GM21390 (cell line): ENCODE results near the gene SMCO2.

Experiments
- ATAC-seq: cut with Tn5 transposase; IDR thresholded peaks from one replicate; pipeline ENCODE4 v1.9.1; 2021; ENCODE audit not compliant: unreplicated experiment

Gene SMCO2

DNA sequence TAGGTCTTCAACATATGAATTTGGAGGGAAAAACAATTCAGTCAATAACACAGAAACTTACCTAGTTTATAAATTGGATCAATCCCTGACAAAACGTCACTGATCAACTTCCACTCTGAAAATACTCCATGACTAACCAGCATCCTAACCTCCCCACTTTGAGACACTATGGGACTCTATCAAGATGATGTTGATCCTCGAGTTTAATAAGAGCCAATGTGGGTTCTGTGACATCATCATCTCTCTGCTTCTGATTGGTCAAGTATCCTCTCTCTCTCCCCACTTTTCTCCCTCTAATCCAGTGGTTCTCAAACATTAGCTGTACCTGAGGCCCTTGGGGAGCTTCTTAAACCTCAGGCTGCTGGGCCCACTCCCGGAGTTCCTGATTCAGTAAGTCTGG, at the start of gene SMCO2:
TSS of gene SMCO2 (plus strand) at position 301 of the 400 bp plus-strand sequence. CDS start 23,896 bp downstream, outside the sequence.
- no peak for ATAC-seq

DNA sequence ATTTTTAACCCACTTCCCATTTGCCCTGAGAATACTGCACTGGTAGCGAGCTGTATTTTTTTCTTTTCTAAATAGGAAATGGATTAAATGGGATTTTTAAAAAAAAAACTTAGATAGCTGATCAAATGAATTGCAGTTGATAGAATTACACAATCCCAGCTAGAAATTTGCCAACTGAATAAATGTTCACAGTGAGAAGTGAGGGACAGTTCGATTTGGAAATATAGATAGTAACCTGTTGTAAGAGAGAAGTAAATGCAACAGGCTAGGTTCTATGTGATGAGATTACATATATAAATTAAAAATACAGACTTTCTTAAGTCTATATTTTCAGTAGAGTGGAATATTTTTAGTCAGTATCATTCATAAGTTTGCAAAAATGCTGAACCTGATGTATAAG, 48.1 kb upstream of the SMCO2 start:
- no peak for ATAC-seq

DNA sequence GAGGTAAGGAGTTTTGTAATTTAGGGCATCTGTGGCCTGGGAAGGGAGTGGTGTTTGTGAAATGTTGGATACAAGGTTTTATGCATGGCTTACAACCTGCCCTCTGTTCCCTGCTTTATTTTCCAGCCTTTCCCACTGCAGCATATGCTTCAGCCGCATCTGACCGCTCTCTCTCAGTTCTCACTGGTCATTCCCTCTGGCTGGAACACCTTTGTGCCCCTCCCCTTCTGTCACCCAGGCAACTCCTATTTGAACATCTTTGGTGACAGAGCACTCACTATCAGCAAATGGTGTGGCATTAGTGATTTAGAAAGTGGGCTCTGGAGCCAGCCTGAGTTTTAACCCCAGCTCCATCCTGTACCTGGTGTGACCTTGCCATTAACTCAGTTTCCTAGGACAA, 47.5 kb upstream of the SMCO2 start:
- no peak for ATAC-seq

DNA sequence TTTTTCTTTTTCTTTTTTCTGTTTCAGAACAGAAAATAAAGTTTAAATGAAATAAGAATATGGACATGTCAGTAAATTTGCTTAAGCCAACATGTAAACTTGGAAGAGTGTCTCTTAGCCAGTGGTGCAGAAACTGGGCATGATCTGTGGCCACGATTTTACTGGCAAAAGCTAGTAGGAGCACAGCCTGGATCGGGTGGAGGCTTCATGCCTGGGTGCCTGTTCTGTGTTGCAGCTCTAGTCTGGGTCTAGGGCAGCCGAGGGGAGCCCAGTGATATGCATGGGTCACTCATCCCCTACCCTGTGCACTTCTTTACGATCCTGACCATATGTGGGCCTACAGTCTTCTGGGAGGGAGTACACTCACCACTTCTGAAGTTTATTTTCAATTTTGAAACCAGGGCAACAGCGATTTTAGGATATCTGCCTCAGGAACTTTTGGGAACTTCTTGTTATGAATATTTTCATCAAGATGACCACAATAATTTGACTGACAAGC, 45.6 kb upstream of the SMCO2 start:
- ATAC-seq = no peak

DNA sequence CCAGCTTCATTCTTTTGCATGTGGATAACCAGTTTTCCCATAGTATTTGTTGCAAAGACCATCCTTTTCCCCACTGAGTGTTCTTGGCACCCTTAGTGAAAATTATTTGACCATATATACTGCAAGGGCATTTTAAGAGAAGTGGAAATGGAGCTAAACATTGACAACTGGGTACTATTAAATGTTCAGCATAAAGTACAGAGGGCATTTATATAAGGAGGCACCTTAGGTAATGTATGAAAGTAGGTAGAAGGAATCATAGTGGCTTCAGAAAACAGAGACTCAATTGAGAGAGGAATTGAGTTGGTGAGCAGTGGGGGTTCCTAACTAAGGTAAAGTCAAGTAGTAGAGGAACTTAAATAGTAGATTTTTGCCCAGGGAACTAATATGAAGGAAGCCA, 34.5 kb upstream of the SMCO2 start:
- ATAC-seq = no peak

DNA sequence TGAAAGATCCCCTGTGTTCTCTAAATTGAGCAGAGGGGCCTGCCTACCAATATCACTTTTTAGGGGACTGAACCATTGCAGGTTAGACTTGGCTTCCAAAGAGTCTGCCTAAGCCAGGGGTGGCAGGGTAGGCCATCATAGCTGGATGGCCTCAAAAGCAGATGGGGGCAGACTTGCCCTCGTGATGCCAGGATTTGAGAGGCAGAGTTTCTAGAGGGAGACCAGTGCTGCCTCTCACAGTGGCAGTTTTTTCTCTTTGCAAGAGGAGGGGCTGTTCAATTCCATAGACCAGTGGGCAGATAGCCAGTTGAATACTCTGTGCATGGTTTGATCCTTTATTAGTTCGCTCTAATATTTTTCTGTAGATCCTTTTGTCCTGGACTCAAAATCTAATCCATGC, 23.8 kb upstream of the SMCO2 start:
- ATAC-seq = no peak

DNA sequence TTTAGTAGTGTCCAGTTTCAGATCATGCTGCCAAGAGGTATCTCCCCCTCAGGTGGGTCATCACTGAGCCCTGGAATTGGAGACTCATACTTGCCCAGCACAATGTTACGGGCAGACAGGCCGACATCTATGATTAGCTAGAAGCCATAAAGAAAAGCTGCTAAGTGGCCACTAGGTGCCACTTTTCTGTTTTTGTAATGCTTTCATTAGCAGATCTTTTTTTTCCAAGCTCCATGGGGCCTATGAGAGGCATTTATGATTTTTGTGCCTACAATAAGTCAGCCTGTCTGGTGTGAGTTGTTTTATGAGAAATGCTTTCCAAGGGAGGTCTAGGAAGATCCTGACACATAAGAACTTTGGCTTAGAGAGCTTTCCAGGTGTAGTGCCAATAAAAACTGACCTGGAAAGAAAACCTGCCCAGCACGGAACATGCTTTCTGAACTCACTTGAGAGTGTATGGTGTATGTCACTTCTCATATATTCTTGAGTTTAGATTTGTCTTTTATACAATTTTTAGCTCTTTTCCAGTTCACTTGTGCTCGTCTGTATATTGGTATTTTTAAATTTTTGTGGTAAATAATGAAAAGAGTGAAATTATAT, 21.8 kb upstream of the SMCO2 start:
- no peak for ATAC-seq

DNA sequence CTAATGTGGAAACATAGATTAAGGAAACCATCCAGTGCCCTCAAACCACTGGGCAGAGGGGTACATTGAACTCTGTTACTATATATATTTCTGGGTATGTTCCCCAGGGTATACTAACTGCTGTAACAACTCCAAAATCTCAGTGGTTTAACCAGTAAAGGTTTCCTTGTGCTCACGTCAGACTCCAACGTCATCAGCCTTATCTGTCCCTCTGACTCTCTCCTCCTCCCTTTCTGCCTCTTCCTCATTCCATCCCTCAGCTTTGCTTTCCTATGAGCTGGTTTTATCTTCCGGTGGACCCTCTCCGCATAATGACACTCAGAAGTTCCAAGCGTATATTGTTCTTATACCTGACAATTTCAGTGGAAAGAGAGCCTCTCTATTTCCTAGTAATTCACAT, 21.2 kb upstream of the SMCO2 start:
- no peak for ATAC-seq

DNA sequence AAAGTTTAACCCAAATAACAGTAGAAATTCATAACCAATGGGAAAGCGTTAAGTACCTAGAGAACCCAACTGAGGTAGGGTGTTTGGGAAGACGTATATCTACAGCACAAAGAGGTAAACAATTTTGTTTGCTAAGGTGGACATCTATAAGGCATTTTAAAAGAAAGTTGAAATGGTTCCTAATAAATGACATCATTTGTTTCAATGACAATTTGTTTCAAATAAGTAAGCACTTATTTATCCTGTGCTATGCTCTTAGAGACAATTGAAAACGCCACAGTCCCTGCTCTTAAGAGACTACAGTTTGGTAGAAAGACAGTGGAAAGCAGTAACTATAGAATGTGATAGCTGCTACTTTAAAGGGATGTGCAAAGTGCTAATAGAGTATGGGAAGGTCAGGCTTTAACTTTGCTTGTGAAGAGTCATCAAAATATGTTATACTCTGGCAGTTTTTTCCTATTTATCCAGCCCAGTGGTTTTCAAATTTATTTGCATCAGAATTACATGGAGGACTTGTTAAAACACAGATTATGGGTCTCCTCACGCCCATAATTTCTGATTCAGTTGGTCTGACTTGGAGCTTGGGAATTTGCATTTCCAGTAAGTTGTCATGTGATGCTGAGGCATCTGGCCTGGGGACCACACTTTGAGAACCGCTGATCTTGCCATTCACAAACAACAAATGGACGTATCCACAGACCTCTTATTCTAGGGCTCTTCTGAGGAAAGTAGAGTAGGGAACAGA, 19.6 kb upstream of the SMCO2 start:
- no peak for ATAC-seq

DNA sequence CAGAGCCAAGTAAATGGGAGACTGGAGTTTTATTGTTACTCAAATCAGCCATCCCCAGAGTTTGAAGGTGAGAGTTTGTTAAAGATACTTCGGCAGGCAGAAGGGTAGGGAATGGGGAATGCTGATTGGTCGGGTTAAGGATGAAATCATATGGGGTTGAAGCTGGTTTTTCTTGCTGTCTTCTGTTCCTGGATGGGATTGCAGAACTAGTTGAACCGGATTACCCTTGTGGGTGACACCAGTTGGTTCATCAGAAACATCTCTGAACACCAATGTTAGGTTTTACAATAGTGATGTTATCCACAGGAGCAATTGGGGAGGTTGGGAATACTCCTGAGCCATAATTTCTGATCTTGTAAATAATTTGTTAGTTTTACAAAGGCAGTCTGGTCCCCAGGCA, 18.7 kb upstream of the SMCO2 start:
- no peak for ATAC-seq

DNA sequence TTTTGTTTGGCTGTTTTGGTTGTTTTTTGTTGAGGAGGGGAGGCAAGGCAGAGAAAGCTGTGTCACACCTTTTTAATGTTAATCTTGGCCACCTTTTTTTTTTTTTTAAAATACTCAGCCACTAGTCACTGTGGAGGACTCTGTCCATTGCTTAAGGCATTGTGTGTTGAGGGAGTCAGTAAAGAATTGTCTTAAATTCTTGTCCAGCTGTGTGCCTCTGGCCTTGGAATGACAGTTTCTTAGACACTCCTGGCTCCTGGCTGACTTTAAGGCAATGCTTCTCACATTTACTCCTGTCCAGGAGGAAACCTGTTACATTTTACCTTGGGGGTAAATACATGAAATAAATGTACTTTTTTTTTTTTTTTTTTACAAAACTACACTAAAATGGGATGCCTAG, 18.1 kb upstream of the SMCO2 start:
- ATAC-seq = no peak

DNA sequence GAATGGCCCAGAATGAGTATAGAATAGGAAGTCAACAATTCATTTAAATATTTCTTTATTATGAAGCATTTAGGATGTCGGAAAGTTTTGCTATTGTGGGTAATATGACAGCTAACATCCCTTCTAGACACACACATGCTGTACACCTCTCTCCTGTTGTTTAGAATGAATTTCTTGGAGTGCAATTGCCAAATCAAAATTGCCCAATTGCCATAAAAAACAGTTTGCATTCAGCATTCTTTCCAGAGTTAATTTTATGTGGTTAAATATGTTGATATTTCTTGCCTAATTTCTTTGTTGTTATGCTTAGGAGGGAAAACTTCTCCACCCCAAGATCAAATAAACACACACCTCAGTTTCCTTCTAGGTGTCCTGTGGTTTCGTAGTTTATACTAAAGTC, 16.9 kb upstream of the SMCO2 start:
- no peak for ATAC-seq

DNA sequence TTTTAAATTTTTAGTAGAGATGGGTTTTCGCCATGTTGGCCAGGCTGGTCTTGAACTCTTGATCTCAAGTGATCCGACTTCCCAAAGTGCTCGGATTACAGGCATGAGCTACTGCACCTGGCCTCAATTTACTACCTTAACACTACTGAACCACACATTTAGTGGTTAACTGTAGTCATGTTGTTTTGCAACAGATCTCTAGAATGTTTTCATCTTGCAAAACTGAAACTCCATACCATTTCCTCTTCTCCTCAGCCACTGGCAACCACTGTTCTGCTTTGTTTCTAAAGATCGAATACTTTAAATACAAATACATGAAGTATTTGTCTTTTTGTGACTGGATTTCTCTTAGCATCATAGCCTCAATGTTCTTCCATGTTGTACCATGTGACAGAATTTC, 15.4 kb upstream of the SMCO2 start:
- ATAC-seq = no peak

DNA sequence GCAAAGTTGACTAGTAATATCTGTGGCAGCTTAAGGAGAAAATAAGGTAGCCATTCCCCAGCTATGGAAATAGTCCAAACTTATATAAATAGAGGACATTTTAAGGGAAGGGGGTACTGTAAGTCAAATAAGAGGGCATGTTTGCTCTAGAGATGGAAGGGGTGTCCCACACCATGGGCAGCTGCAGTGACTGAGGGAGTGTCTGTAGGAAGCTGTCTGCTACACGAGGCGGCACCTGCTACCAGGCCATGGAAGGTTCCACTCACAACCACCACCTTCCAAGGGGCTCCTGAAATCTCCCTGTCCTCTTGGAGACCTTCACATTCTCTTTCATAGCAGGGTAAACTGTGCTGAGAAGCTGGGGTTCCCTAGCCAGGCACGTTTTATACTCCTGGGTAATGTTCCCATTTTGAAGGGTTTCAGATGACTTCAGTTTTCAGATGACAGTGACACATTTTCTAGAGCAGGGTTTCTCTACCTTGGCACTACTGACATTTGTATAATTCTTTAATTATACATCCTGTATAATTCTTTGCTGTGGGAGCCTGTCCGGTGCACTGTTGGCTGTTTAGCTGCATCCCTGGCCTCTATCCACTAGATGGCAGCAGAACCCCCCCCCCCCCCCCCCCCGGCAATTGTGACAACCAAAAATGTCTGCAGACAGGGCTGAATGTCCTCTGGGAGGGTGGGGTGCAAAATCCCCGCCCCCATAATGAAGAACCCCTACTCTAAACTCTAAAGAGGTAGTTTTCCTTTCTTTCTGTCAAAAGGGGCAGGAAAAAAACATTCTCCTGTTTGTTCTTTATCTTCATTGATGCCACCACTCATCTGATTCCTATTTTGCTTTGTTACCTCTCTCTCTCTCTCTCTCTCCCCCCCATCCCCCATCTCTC, 11.6 kb upstream of the SMCO2 start:
- no peak for ATAC-seq

DNA sequence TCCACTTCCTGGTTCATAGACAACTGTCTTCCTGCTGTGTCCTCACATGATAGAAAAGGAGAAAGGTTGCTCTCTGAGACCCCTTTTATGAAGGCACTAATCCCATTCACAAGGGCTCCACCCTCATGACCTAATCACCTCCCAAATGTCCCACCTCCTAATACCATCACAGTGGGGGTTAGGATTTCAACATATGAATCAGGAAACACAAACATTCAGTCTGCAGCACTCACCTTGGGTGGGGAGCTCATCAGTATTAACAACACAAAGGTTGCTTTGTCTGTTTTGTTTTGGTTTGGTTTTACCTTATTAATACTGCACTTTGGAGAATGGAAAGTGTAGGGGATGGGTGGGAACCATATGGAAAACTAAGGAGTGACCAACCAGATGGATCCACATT, 10.5 kb upstream of the SMCO2 start:
- ATAC-seq = no peak

DNA sequence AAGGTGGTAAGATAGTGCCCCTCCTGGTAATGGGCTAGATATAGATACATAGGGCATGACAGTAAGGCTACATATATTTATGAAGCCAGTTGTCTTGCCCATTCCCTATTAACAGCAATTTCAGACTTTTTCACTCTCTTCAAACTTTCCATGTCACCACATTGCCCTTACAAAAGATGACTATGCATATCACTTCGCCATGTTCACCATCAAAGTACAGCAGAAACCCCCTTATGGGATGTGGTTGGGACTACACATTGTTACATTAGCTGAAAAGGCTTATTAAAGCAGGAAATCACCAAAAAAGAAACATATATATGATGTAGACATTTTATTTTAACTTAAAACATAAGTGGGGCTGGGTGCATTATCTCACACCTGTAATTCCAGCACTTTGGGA, 9.8 kb upstream of the SMCO2 start:
- ATAC-seq = no peak

DNA sequence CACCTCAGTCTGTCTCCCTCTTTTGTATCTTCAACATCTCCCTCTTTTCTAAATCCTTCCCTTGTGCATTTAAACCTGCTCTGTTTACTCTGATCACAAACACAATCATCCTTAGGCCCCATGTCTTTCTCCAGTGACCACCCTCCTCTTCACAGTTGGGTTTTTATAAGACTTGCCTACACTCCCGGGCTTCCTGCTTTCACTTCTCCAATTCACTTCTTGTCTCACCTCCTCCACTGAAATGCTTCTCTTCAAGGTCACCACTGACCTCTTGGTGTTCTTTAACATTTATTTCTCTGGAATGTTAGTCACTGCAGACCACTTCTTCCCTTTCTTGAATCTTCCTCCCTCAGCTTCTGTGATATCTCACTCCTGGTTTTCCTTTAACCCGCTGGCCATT, 8.7 kb upstream of the SMCO2 start:
- ATAC-seq = no peak

DNA sequence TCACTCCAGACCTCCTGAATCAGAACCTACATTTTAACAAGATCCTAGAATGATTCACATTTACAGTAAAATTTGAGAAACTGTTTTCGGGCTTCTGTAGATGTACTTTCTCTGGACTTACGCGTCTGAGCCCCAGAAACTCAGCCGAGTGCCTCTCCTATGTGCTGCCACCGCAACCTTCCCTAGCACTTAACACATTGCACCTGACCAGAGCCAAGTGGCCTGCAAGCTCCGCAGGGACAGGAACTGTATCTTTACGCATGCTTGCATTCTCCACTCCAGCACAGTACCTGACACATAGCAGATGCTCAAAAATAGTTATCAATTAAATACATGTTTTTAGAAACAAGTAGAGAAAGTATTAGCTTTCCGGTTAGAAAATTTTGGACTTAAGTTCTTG, 1.2 kb downstream of the SMCO2 start:
- ATAC-seq = no peak

DNA sequence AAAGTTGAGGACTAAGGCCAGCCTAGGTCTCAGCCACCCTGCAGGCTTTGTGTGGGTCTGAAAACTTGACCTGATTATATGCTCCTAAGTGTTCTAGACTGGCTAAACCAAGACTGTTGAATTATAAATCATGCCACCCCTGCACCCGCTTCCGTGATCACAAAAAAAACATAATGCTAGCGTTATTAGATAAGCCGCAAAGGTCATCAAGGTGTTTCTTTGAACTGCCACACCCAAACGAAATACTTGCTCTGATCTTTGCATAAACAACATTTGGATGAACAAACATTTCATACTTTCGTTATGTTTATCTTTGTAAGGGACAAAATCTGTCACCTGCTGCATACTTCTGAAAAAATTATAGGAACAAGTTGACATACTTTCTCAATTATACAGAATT, 2.5 kb downstream of the SMCO2 start:
- ATAC-seq = no peak

DNA sequence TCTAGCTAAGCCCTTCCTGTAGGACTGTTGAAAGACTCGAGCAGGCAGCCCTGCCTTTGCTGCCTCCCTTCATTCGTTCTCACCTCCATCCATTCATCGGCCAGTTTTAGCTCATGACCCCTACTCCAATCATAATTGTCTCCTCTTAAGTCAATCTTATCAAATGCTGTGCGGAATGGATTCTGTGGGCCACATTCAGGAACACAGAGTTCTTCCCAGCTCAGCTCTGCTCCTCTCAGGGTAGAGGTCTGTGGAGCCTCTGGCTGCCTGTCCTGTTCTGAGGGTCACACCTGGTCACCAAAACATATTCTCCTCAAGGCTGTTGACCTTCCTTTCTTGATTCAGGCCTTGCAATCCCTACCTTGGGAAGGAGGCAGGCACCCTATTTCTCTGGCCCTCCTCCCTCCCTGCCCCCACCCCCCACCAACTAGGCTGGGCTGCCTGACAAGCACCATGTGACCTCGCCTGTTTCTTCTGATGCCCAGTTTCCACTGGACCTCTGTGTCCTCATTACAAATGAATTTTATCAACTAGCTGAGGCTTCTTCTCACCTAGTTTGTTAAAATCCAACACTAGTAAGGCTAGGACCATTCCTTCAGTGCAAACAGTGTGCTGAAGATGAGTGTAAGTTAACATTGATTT, 3.5 kb downstream of the SMCO2 start:
- no peak for ATAC-seq
